ENCODE measurements around the gene RASD1.

DNA sequence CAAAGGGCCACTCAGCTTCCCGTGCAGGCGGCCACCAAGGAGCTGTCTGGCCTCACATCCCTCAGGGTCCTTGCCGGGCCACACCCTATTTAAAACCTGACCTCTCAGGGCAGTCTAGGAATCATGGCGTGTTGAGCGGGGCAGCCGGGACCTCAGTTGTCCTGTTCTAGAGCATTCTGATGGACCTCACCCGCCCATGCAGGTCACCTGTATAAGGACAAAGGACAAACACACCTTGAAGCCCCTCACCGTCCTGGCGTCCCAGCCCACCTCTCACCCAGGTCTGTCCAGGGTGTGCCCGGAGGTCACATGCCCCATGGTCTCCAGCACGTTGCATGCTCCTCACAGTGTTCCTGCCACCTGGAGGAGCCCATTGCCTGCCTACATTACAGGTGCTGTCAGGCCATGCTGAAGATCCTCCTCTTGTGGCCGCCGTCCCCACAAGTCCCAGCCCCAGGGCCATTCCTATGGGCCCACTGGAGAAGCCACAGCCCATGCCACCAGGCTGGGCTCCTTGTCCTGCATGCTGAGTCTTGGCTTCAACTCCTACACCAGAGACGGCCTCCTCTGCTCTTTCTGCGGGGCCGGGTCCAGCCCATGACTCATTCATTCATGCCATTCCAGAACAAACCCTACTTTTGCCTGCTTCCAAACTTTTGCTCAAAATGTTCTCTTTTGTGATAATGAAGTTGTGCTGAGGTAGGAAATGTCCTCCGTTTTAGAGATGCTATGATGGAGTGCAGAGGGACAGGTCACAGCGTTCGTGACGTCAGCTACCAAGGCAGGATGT is 49.0 kb upstream of the RASD1 start:
- TF ChIP-seq, protein P1, sequence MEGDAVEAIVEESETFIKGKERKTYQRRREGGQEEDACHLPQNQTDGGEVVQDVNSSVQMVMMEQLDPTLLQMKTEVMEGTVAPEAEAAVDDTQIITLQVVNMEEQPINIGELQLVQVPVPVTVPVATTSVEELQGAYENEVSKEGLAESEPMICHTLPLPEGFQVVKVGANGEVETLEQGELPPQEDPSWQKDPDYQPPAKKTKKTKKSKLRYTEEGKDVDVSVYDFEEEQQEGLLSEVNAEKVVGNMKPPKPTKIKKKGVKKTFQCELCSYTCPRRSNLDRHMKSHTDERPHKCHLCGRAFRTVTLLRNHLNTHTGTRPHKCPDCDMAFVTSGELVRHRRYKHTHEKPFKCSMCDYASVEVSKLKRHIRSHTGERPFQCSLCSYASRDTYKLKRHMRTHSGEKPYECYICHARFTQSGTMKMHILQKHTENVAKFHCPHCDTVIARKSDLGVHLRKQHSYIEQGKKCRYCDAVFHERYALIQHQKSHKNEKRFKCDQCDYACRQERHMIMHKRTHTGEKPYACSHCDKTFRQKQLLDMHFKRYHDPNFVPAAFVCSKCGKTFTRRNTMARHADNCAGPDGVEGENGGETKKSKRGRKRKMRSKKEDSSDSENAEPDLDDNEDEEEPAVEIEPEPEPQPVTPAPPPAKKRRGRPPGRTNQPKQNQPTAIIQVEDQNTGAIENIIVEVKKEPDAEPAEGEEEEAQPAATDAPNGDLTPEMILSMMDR (IDR thresholded peaks at IDR 0.05) = no peak
- TF ChIP-seq POLR2A (IDR thresholded peaks at IDR 0.05) = no peak

Measured in lower leg skin (tissue), 3 donors.